DMS53 treated with DMSO at 0.1 percent for 48 hours (cell line): ENCODE data around the gene STARD3.

Experiments
- DNase-seq: peaks from one replicate; lab custom pipeline; 2025; ENCODE audit not compliant: unreplicated experiment; lab: John Stamatoyannopoulos, UW

Gene STARD3

GRCh38 chr17:39658346-39658745, 21.4 kb downstream of the STARD3 start:
- DNase-seq: no peak

DNA sequence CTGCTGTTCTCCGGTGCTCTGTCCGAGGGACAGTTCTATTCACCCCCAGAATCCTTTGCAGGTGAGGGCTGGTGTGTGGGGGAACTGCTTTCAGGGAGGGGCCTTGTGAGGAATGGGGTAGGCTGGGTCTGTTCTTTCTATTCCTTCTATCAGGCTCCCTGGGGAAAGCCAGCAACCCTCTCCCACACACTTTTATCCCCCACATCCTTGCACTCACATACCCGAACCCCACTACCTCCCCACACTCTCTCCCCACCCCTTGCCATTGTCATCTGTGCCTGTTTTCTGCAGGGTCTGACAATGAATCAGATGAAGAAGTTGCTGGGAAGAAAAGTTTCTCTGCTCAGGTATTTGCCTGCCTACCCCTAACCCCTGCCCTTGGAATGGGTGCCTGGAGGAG, 21.8 kb downstream of the STARD3 start:
- DNase-seq: no peak

GRCh38 chr17:39659279-39660010, 22.5 kb downstream of the STARD3 start:
- DNase-seq: no peak

GRCh38 chr17:39660011-39660360, 23.0 kb downstream of the STARD3 start:
- DNase-seq: no peak

DNA sequence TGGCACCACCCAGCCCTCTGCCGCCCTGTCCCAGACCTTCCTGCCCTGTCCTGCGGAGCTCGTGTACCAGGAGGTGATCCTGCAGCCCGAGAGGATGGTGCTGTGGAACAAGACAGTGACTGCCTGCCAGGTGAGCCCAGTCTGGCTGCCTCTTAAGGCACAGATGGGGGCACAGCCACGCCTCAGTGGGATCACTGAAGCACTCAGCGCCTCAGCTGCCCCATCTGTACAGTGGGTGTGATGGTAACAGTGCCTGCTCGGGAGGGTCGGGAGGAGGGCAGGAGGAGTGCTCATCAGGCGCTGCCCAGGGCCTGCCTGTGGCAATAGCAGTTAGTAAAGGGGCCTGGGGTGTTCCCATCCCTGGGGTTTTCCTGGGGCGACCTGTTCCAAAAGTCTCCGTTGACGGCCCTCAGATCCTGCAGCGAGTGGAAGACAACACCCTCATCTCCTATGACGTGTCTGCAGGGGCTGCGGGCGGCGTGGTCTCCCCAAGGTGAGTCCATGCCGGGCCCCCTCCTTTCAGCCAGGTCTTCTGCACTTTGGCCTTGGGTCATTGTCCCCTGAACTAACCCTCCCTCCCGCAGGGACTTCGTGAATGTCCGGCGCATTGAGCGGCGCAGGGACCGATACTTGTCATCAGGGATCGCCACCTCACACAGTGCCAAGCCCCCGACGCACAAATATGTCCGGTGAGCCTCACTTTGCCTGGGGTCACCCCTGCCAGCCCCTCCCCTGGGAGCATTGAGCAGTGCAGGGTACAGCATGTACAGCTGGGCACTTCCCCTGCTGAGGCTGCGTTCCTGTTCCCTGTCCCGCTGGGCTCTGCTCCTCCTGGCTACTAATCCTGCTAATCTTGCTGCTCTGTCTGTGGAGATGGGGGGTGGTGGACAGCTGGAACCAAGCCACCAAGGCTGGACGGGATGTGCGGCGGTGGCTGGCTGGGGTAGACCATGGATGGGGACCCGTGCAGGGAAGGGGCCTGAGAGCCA, 23.7 kb downstream of the STARD3 start:
- DNase-seq: no peak

GRCh38 chr17:39661744-39662541, 25.0 kb downstream of the STARD3 start:
- DNase-seq: no peak

DNA sequence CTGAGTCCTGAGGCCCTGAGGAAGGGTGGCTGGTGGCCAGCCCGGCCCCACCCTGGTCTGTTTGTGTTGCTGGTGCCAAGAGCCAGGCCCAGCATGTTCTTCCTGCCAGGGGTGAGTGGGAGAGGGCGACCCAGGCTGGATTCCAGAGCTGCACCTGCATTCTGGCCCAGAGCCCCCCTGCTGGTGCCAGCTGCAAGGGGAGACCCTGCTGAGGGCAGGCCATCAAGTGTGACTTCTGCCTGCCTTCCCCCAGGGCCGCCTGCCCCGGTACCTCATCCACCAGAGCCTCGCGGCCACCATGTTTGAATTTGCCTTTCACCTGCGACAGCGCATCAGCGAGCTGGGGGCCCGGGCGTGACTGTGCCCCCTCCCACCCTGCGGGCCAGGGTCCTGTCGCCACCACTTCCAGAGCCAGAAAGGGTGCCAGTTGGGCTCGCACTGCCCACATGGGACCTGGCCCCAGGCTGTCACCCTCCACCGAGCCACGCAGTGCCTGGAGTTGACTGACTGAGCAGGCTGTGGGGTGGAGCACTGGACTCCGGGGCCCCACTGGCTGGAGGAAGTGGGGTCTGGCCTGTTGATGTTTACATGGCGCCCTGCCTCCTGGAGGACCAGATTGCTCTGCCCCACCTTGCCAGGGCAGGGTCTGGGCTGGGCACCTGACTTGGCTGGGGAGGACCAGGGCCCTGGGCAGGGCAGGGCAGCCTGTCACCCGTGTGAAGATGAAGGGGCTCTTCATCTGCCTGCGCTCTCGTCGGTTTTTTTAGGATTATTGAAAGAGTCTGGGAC, 25.8 kb downstream of the STARD3 start:
- DNase-seq: no peak

DNA sequence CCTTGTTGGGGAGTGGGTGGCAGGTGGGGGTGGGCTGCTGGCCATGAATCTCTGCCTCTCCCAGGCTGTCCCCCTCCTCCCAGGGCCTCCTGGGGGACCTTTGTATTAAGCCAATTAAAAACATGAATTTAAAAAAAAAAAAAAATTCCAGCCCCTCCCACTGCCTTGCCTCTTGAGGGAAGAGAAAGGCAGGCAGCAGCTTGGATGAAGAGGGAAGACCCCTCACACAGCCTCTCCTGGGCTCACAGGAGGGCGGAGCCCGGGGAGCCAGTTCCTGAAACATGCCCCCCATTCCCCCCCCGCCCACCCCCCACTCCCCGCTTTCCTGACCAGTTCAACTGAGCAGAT, 26.4 kb downstream of the STARD3 start:
- no peak for DNase-seq

- DNase-seq: no peak
Measured at GRCh38 chr17:39663688-39664580, 27.0 kb downstream of the STARD3 start.

DNA sequence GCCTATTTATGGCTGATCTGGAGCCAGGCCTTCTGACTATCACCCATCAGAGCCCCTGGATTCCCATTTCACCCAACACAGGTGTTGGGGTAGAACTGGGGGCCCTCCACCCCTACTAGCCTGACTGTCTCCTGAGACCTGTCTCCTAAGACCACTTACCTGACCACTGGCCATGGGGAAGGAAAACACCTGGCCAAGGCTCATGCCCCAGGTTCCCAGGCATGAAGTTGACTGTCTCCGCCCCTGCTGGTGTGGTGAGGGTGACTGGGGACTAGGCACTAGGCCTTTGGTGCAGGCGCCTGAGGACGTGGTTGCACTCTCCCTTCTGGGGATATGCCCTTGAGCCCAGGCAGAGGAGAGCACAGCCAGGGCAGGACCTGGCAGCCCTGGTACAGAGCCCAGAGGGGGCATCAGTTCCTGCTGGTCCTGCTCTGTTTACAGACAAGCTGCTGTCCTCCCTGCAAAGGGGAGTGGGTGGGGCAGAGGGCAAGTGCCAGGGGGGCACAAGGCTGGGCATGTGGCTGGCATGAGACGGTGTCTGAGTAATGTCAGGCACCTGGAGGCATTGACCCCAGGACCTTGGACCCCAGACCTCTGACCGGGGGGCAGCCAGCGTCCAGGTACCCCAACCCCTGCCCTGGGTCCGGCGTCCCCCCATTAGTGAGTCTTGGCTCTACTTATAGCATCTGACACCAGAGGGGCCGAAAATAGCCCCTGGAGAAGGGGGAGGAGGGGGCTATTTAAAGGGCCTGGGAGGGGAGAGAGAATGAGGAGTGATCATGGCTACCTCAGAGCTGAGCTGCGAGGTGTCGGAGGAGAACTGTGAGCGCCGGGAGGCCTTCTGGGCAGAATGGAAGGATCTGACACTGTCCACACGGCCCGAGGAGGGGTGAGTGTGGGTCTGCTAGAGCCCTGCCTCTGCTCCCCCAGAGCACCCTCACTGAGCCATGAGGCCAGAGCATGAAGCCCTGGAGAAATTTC, 27.9 kb downstream of the STARD3 start, which contains the start of gene TCAP:
TSS of gene TCAP (plus strand) at position 769 of the 981 bp plus-strand sequence. CDS start at position 780, 11 bp downstream.
- DNase-seq: no peak

DNA sequence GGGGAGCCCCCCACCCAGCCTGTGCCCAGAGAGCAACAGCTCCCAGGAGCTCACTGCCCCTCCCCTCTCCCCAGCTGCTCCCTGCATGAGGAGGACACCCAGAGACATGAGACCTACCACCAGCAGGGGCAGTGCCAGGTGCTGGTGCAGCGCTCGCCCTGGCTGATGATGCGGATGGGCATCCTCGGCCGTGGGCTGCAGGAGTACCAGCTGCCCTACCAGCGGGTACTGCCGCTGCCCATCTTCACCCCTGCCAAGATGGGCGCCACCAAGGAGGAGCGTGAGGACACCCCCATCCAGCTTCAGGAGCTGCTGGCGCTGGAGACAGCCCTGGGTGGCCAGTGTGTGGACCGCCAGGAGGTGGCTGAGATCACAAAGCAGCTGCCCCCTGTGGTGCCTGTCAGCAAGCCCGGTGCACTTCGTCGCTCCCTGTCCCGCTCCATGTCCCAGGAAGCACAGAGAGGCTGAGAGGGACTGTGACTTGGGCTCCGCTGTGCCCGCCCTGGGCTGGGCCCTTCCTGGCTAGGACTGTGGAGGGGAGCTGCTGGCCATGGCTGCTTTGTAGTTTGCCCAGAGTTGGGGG, 28.8 kb downstream of the STARD3 start:
- DNase-seq: no peak

GRCh38 chr17:39666231-39666600, 29.3 kb downstream of the STARD3 start:
- no peak for DNase-seq

DNA sequence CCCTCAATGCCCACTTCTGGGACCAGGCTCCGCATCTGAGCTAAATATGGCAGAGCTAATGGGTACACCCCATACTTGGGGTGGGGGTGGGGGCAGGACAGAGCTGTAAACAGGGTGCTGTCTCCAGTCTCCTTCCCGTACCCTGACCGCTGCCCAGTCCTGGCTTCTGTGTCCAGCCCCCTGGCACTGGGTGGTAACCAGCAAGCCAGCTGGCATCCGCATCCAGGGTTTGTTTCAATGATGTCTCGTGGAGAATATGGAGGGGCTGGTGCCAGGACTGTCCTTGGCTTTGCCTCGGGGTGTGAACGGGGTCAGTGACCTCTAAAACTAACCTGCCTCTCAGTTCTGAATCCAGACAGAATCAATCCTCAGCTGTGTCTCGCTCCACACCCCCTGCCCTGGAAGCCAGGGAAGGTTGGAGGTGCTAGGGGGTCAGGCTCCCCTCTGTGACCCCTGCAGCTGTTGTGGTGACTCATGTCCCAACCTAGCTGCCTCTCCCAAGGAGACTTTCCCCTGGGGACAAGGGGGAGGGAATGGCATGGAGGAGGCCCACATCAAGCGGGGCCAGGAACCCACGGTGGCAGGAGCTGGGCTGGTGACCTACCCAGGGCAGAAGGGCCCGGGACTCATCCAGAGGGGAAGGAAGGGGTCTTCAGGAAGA, 29.8 kb downstream of the STARD3 start:
- no peak for DNase-seq

DNA sequence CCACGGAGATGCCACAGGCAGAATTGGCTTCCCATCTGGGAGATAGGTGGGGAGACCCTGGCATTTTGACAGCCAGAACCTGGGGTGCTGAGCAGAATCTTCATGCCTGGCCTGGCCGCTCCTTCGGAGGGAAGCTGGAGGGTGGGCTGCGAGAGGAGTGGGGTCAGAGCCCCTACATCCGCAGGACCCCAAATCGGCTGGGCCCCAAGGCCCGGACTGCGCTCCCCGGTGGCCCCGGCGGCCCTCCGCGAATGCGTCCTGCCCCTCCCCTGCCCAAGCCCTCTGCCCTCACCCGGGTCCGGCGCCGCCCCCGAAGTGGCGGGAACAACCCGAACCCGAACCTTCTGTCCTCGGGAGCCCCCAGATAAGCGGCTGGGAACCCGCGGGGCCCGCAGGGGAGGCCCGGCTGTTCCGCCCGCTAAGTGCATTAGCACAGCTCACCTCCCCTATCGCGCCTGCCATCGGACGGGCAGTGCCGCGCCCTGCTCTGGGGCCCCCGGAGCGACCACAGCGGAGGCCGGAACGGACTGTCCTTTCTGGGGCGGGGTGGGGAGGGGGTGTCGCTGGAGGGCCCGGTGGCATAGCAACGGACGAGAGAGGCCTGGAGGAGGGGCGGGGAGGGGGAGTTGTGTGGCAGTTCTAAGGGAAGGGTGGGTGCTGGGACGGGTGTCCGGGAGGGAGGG, 30.5 kb downstream of the STARD3 start:
- no peak for DNase-seq

DNA sequence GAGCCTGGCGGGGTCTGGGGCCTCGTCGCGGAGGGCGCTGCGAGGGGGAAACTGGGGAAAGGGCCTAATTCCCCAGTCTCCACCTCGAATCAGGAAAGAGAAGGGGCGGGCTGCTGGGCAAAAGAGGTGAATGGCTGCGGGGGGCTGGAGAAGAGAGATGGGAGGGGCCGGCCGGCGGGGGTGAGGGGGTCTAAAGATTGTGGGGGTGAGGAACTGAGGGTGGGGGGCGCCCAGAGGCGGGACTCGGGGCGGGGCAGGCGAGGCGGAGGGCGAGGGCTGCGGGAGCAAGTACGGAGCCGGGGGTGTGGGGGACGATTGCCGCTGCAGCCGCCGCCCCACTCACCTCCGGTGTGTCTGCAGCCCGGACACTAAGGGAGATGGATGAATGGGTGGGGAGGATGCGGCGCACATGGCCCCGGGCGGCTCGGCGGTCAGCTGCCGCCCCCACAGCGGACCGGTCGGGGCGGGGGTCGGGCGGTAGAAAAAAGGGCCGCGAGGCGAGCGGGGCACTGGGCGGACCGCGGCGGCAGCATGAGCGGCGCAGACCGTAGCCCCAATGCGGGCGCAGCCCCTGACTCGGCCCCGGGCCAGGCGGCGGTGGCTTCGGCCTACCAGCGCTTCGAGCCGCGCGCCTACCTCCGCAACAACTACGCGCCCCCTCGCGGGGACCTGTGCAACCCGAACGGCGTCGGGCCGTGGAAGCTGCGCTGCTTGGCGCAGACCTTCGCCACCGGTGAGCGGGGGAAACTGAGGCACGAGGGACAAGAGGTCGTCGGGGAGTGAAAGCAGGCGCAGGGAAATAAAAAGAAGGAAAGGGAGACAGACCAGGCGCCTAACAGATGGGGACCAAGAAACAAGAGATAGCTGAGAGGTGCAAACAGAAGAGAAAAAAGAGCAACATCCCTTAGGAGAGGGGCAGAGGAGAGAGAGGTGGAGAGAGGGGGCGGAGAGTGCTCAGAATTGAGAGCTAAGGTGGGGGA, 31.3 kb downstream of the STARD3 start, which contains the start of gene PNMT:
TSS of gene PNMT (plus strand) at position 509 of the 980 bp plus-strand sequence. CDS start at position 532, 23 bp downstream.
- DNase-seq: peak; percentile 7
